ENCODE results near the gene RIN1.

RIN1 gene

GRCh38 chr11:66302656-66303055, 33.6 kb downstream of the RIN1 start:
- no peaks in the 10 kb centered on the region for H3K36me3 ChIP-seq (ENCODE audit: control insufficient read depth, insufficient read depth, low read length)

DNA sequence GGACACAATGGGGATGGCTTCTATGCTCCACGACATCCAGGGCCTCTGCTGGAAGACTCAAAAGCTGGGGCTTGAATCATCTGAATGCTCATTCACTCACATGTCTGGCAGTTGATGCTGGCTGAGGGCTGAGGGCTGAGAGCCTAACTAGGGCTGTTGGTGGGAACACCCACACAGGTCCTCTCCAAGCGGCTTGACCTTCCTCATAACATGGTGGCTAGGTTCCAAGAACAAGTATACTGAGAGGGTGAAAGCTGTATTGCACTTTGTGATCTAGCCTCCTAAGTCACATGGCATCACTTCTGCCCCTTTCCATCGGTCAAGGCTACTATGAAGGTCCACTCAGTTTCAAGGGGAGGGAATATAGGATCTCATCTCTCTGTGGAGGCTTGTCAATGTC, 37.0 kb downstream of the RIN1 start:
- Histone ChIP-seq H3K9me3 (ENCODE audit: control insufficient read depth, insufficient read depth, low read depth, low read length) (no peaks in the 10 kb centered on the region), H3K27ac (ENCODE audit: low read depth, low read length) (no peak overlapping the region), H3K27me3 (ENCODE audit: control insufficient read depth, insufficient read depth, low read length) (peaks cover 11% of the 10 kb centered on the region; the same call in 1 of the 2 replicates), H3K4me1 (ENCODE audit: control insufficient read depth, insufficient read depth, low read length) (peaks cover 6% of the 10 kb centered on the region; the same call in 1 of the 2 replicates), H3K4me3 (ENCODE audit: low read depth, low read length) (no peak overlapping the region), H3K36me3 (ENCODE audit: control insufficient read depth, insufficient read depth, low read length) (no peaks in the 10 kb centered on the region), H3K9ac (ENCODE audit: low read length) (no peak overlapping the region)

More at GRCh38 chr11:66302656-66303055, 33.6 kb downstream of the RIN1 start:
- Histone ChIP-seq H3K9ac (ENCODE audit: low read length) (no peak overlapping the region), H3K4me3 (ENCODE audit: low read depth, low read length) (no peak overlapping the region), H3K27me3 (ENCODE audit: control insufficient read depth, insufficient read depth, low read length) (no peaks in the 10 kb centered on the region; the same call in 1 of the 2 replicates), H3K4me1 (ENCODE audit: control insufficient read depth, insufficient read depth, low read length) (peaks cover under 1% of the 10 kb centered on the region; the same call in 1 of the 2 replicates), H3K27ac (ENCODE audit: low read depth, low read length) (no peak overlapping the region), H3K9me3 (ENCODE audit: control insufficient read depth, insufficient read depth, low read depth, low read length) (no peaks in the 10 kb centered on the region)

GRCh38 chr11:66297610-66298009, 38.6 kb downstream of the RIN1 start:
- no peak overlapping the region for H3K9ac ChIP-seq (ENCODE audit: low read length)
- H3K27me3 ChIP-seq (ENCODE audit: control insufficient read depth, insufficient read depth, low read length) = peaks cover 26% of the 10 kb centered on the region
- H3K36me3 ChIP-seq (ENCODE audit: control insufficient read depth, insufficient read depth, low read length) = no peaks in the 10 kb centered on the region
- H3K4me1 ChIP-seq (ENCODE audit: control insufficient read depth, insufficient read depth, low read length) = peaks cover 6% of the 10 kb centered on the region; the same call in 1 of the 2 replicates
- no peak overlapping the region for H3K27ac ChIP-seq (ENCODE audit: low read depth, low read length)
- H3K9me3 ChIP-seq (ENCODE audit: control insufficient read depth, insufficient read depth, low read depth, low read length) = no peaks in the 10 kb centered on the region
- no peak overlapping the region for H3K4me3 ChIP-seq (ENCODE audit: low read depth, low read length)

DNA sequence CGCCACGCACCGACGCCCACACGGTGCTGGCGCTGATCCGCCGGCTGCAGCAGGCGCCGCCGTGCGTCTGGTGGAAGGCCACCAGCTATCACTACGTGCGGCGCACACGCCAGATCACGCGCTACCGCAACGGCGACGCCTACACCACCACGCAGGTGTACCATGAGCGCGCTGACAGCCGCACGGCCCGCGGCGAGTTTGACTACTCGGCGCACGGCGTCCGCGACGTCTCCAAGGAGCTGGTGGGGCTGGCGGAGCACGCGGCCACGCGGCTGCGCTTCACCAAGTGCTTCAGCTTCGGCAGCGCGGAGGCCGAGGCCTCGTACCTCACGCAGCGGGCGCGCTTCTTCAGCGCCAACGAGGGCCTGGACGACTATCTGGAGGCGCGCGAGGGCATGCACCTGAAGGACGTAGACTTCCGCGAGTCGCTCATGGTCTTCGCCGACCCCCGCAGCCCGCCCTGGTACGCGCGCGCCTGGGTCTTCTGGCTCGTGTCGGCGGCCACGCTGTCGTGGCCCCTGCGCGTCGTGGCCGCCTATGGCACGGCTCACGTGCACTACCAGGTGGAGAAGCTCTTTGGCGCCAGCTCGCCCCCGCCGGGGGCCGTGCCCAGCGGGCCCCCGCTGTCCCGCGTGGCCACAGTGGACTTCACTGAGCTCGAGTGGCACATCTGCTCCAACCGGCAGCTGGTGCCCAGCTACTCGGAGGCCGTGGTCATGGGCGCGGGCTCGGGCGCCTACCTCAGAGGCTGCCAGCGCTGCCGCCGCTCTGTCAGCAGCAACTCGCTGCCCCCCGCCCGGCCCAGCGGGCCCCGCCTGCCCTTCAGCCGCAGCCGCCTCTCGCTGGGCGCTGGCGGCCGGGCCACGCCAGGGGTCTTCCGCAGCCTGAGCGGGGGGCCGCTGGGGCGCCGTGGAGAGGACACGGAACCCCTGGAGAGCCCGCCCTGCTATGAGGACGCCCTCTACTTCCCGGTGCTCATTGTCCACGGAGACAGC, 41.3 kb downstream of the RIN1 start:
- no peaks in the 10 kb centered on the region for H3K9me3 ChIP-seq (ENCODE audit: control insufficient read depth, insufficient read depth, low read depth, low read length)
- no peak overlapping the region for H3K4me3 ChIP-seq (ENCODE audit: low read depth, low read length)
- no peak overlapping the region for H3K27ac ChIP-seq (ENCODE audit: low read depth, low read length)
- peaks cover 53% of the 10 kb centered on the region for H3K27me3 ChIP-seq (ENCODE audit: control insufficient read depth, insufficient read depth, low read length)
- no peaks in the 10 kb centered on the region for H3K36me3 ChIP-seq (ENCODE audit: control insufficient read depth, insufficient read depth, low read length)
- no peak overlapping the region for H3K9ac ChIP-seq (ENCODE audit: low read length)
- H3K4me1 ChIP-seq (ENCODE audit: control insufficient read depth, insufficient read depth, low read length) = peaks cover 10% of the 10 kb centered on the region

GRCh38 chr11:66293777-66294625, 42.2 kb downstream of the RIN1 start:
- Histone ChIP-seq H3K27me3 (ENCODE audit: control insufficient read depth, insufficient read depth, low read length) (peaks cover 57% of the 10 kb centered on the region), H3K9ac (ENCODE audit: low read length) (no peak overlapping the region), H3K27ac (ENCODE audit: low read depth, low read length) (no peak overlapping the region)

DNA sequence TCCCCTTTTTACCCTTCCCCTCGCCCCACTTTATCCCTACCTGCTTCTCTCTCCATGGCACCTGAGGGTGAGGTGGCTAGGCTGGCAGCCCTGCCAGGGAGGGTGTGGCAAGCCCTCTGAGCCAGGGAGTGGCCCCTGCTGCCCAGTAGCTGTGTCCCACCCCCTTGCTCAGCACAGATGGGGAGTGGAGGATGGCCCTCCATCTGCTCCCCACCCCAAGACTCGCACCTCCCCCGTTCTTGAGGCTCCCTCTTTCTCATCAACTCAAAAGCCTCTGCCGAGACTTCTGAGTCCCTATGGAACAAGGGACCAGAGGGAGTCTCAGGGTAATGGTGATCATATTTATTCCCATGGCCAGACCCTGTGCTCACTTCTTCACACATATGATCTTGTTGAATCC, 42.9 kb downstream of the RIN1 start:
- no peaks in the 10 kb centered on the region for H3K9me3 ChIP-seq (ENCODE audit: control insufficient read depth, insufficient read depth, low read depth, low read length)
- no peaks in the 10 kb centered on the region for H3K36me3 ChIP-seq (ENCODE audit: control insufficient read depth, insufficient read depth, low read length)
- H3K27ac ChIP-seq (ENCODE audit: low read depth, low read length) = no peak overlapping the region
- no peak overlapping the region for H3K9ac ChIP-seq (ENCODE audit: low read length)
- H3K27me3 ChIP-seq (ENCODE audit: control insufficient read depth, insufficient read depth, low read length) = peaks cover 57% of the 10 kb centered on the region
- peaks cover 13% of the 10 kb centered on the region for H3K4me1 ChIP-seq (ENCODE audit: control insufficient read depth, insufficient read depth, low read length)
- H3K4me3 ChIP-seq (ENCODE audit: low read depth, low read length) = no peak overlapping the region

More at GRCh38 chr11:66293777-66294625, 42.2 kb downstream of the RIN1 start:
- no peaks in the 10 kb centered on the region for H3K9me3 ChIP-seq (ENCODE audit: control insufficient read depth, insufficient read depth, low read depth, low read length)
- no peaks in the 10 kb centered on the region for H3K36me3 ChIP-seq (ENCODE audit: control insufficient read depth, insufficient read depth, low read length)
- H3K4me3 ChIP-seq (ENCODE audit: low read depth, low read length) = no peak overlapping the region
- H3K4me1 ChIP-seq (ENCODE audit: control insufficient read depth, insufficient read depth, low read length) = peaks cover 13% of the 10 kb centered on the region

DNA sequence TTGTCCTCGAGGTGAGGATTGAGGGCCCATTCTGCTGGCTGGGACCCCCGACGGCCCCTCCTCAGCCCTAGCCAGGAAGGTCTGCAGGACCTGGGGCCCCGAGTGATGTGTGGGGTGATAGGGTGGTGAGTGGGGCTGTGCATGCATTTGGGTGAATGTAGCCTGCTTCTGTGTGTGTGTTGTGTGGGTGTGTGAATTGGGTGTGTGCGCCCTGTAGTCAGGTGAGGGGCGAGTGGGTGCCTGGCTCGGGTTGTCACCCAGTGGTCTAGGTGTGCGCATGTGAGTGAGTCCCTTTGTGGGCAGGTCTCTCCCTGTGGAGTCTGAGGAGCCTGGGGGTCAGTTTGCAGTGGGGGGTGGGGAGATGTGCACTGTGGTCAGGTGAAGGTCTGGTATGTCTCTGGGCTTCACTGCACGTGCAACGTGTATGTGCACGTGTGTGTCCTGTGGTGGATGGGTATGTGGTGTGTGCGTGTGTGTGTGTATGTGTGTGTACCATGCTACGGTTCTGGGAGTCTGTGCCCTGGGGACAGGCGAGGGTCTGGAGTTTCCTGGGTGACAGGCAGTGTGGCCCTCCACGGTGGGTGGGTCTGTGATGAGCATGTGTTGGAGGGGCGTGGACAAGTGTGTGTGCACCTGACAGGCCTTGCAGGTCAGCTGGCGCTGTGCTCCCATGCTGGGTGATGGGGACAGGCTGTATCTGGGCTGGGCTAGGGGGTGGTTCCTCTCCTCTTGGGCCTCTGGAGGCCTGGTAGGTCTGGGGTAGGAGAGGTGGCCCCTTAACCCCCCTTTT, 43.5 kb downstream of the RIN1 start:
- H3K36me3 ChIP-seq (ENCODE audit: control insufficient read depth, insufficient read depth, low read length) = no peaks in the 10 kb centered on the region
- no peak overlapping the region for H3K9ac ChIP-seq (ENCODE audit: low read length)
- no peak overlapping the region for H3K27ac ChIP-seq (ENCODE audit: low read depth, low read length)
- peaks cover 18% of the 10 kb centered on the region for H3K4me1 ChIP-seq (ENCODE audit: control insufficient read depth, insufficient read depth, low read length)
- peak overlapping the region; percentile 64 for H3K4me3 ChIP-seq (ENCODE audit: low read depth, low read length)
- no peaks in the 10 kb centered on the region for H3K9me3 ChIP-seq (ENCODE audit: control insufficient read depth, insufficient read depth, low read depth, low read length)
- peaks cover 57% of the 10 kb centered on the region for H3K27me3 ChIP-seq (ENCODE audit: control insufficient read depth, insufficient read depth, low read length)

GRCh38 chr11:66291706-66292542, 44.3 kb downstream of the RIN1 start, which contains the start of gene TMEM151A:
Gene TMEM151A, plus strand, starts transcription at chr11:66291894. Its CDS starts 120 bp downstream, at chr11:66292014.
- Histone ChIP-seq H3K4me3 (ENCODE audit: low read depth, low read length) (peak within 1 kb of the TSS; percentile 64), H3K36me3 (ENCODE audit: control insufficient read depth, insufficient read depth, low read length) (no peaks in the 10 kb centered on the region), H3K9ac (ENCODE audit: low read length) (no peak within 1 kb of the TSS), H3K27ac (ENCODE audit: low read depth, low read length) (no peak within 1 kb of the TSS), H3K4me1 (ENCODE audit: control insufficient read depth, insufficient read depth, low read length) (peaks cover 13% of the 10 kb centered on the region), H3K27me3 (ENCODE audit: control insufficient read depth, insufficient read depth, low read length) (peaks cover 50% of the 10 kb centered on the region), H3K9me3 (ENCODE audit: control insufficient read depth, insufficient read depth, low read depth, low read length) (no peaks in the 10 kb centered on the region)

GRCh38 chr11:66291303-66291705, 44.9 kb downstream of the RIN1 start:
- H3K4me3 ChIP-seq (ENCODE audit: low read depth, low read length) = peak overlapping the region; percentile 58
- H3K4me1 ChIP-seq (ENCODE audit: control insufficient read depth, insufficient read depth, low read length) = peaks cover 13% of the 10 kb centered on the region
- H3K27me3 ChIP-seq (ENCODE audit: control insufficient read depth, insufficient read depth, low read length) = peaks cover 49% of the 10 kb centered on the region
- no peaks in the 10 kb centered on the region for H3K9me3 ChIP-seq (ENCODE audit: control insufficient read depth, insufficient read depth, low read depth, low read length)
- H3K9ac ChIP-seq (ENCODE audit: low read length) = no peak overlapping the region
- H3K27ac ChIP-seq (ENCODE audit: low read depth, low read length) = no peak overlapping the region
- peaks cover 4% of the 10 kb centered on the region for H3K36me3 ChIP-seq (ENCODE audit: control insufficient read depth, insufficient read depth, low read length)

DNA sequence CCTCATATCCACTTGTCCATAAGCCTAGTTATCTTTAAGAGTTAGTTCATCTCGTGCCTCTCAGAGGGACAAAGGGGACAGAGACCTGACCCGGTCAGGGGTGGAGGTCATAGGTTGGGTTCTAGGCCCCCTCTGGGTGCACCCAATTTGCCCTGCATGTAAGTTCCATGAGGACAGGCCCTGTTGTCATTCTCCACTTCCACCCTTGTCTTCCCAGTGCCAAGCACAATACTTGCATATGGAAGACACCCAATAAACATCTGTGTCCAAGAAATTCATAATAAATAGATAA, 46.0 kb downstream of the RIN1 start:
- H3K27ac ChIP-seq (ENCODE audit: low read depth, low read length) = no peak overlapping the region
- H3K9me3 ChIP-seq (ENCODE audit: control insufficient read depth, insufficient read depth, low read depth, low read length) = no peaks in the 10 kb centered on the region
- H3K4me1 ChIP-seq (ENCODE audit: control insufficient read depth, insufficient read depth, low read length) = peaks cover 13% of the 10 kb centered on the region
- H3K9ac ChIP-seq (ENCODE audit: low read length) = no peak overlapping the region
- no peak overlapping the region for H3K4me3 ChIP-seq (ENCODE audit: low read depth, low read length)
- H3K36me3 ChIP-seq (ENCODE audit: control insufficient read depth, insufficient read depth, low read length) = peaks cover 10% of the 10 kb centered on the region
- peaks cover 49% of the 10 kb centered on the region for H3K27me3 ChIP-seq (ENCODE audit: control insufficient read depth, insufficient read depth, low read length)
